Fibroblast of skin of back (primary cell): ENCODE results near the gene ORC1. TPM values are rescaled to one million over a fixed set of nuclear protein-coding genes. Genes with fewer than 3 reads are reported as not detected.

Source experiments
- DNase-seq: peaks from one replicate; pipeline ENCODE4 v3.0.0-alpha.2; 2013
- polyA plus RNA-seq, 2 experiments: library from polyadenylated mRNA; unstranded; fragments of 120-200 nt; gene quantifications; one replicate each; pipeline ENCODE4 v1.2.1, GENCODE V29; 2013; ENCODE audit not compliant: insufficient read length in 2 of 2

ORC1 gene
- 6.0 TPM for polyA plus RNA-seq (2013, experiment 1 of 2; ENCODE audit: insufficient read length)
- polyA plus RNA-seq (2013, experiment 2 of 2; ENCODE audit: insufficient read length) = 0.50 TPM

DNA sequence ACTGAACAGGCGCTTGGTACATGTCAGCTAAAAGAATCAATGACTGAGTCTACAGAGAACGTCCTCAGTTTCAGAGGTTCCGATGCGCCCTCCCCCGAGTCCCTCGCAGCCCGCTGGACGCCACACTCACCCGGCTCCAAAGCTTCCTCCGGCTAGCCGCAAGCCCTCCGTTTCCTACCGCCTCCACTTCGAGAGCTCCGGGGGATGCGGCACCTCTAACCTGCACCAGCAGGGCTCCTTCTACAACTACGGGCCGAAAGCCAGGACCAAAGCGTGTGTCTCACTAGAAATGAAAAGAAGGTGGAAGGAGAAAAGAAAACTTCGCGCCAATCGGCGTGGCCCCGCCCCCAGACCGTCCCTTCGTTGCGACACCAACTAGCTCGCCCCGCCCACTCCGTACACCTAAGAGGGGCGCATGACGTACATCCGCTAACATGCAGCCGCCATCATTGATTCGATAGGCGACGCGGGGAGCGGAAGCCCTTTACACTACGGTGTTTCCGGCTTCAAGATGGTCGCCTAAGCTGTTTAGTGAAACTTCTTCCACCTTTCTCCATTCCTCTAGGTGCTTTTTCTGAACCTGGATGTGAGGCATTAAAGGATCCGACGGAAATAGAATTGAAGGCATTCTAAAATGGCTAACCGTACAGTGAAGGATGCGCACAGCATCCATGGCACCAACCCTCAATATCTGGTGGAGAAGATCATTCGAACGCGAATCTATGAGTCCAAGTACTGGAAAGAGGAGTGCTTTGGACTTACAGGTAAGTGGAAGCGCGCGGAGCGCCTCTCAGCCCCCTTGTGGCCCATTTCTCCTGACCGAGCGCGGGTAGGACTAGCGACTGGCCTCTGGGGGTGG, at the start of gene ORC1, which contains the start of gene PRPF38A:
Gene ORC1, minus strand, starts transcription at position 308 of the 859 bp plus-strand sequence. CDS start 2,200 bp downstream, outside the sequence.
Gene PRPF38A, plus strand, starts transcription at position 487 of the 859 bp plus-strand sequence. Its CDS starts 148 bp downstream, at position 635.
- DNase-seq = peak; percentile 97

DNA sequence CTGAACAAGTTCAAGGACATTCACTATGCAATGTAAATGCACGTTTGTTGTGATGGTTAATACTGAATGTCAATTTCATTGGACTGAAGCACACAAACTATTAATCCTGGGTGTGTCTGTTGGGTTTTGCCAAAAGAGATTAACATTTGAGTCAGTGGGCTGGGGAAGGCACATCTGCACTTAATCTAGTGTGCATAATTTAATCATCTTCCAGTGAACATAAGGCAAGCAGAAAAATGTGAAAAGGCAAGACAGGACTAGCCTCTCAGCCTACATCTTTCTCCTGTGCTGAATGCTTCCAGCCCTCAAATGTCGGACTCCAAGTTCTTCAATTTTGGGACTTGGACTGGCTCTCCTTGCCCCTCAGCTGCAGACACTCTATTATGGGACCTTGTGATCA, 40.2 kb upstream of the ORC1 start:
- DNase-seq = no peak

DNA sequence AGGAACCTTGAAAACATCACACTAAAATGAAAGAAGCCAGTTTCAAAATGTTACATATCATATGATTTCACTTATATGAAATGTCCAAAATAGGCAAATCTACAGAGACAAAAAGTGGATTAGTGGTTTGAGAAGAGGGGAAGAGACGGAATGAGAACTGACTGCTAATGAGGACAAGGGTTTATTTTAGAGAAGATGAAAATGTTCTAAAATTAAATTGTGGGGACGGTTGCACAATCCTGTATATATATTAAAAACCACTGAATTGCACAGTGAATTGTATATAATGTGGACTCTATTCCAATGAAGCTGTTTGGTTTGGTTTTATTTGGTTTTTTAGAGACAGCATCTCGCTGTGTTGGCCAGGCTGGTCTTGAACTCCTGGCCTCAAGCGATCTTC, 35.8 kb upstream of the ORC1 start:
- no peak for DNase-seq

DNA sequence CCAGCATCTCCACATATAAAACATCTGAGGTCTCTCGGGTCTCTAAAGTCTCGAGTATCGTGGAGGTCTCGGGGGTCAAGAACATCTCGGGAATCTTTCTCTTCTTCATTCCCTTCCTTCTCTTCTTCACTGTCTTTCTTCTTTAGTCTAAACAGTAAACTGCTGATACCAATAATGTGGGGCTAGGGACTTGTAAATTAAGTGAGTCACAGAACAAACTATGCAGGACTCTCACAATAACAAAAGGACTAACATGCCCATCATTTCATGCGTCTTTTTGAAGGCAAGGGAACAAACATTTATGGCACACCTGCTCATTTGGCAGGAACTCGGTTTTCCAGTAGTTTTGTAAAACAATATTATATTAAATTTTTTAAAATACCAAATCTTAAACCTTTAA, 32.6 kb upstream of the ORC1 start:
- DNase-seq = no peak

DNA sequence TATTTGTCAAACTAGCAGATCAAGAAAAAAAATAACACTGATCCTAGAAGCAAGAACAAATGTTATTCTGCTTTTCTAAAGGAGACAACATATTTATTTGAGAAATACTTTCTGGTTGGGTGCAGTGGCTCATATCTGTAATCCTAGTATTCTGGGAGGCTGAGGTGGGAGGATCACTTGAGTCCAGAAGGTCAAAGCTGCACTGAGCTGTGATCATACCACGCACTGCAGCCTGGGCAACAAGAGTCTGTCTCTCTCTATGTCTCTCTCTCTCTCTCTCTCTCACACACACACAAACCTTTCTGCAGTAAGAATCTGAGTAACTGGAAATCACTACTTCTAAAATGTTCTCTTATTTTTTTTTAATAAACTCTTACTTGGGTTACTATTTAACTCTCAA, 31.4 kb upstream of the ORC1 start:
- DNase-seq = no peak

DNA sequence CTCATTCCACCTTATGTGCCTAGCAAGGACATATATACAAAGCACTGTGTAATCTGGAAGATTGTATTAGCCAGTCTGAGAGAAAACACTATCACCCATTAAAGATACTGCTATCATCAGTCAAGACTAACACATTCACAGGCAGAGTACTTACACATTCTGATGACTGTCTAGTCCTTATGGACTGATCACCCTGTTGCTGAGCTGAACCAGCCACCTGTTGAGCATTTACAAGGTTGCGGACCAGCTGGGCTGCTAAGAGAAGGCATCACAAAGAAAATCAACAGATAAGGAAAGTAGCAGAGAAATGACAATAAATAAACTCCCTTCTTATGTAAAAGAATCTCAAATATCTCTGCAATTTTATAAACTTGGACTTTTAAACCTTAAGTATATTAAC, 31.0 kb upstream of the ORC1 start:
- DNase-seq = no peak

DNA sequence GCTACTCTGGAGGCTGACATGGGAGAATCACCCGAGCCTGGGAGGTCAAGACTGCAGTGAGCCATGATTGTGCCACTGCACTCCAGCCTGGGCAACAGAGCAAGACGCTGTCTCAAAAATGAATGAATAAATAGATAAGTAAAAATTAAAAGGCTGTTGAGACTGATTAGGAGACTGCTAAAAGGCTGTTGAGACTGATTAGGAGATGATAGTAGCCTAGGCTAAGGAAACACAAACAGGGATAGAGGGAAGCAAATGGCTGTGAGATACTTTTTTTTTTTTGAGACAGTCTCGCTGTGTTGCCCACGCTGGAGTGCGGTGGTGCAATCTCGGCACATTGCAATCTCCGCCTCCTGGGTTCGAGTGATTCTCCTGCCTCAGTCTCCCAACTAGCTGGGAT, 28.6 kb upstream of the ORC1 start:
- DNase-seq = no peak

DNA sequence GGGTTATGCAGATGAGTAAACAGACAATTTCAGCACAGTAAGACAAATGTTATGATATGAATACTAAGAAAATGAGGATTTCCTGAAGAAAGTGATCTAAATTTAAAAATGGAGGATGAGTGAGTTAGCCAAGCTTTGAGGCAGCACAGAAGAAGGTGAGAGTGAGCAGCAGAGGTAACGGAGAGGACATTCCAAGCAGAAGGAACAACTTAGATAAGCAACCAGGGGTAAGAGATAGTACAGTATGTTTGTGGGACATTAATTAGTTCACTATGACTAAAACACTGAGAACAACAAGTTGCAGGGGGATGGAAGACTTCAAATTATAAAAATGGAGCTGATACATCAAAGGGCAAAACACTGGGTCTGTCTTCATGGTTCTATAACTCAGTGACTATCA, 22.9 kb upstream of the ORC1 start:
- no peak for DNase-seq

DNA sequence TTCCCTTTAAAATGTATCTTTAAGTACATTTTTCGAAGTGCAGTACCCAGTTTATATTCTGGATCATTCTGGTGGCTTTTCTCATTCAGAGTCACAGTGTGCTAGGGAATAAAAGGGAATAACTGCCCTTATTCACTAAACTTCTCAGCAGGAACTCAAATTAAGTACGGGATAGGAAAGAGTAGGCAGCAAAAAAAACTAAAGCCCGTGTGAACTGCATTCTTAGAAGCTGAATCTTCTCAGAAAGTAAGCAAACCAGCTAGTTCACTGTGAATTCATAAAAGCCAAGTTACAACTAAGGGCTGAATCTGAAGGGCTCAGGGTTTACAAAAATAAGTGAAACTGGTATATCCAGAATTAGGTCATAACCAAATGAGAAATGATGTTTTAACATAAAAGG, 22.1 kb upstream of the ORC1 start:
- DNase-seq = peak; percentile 72

DNA sequence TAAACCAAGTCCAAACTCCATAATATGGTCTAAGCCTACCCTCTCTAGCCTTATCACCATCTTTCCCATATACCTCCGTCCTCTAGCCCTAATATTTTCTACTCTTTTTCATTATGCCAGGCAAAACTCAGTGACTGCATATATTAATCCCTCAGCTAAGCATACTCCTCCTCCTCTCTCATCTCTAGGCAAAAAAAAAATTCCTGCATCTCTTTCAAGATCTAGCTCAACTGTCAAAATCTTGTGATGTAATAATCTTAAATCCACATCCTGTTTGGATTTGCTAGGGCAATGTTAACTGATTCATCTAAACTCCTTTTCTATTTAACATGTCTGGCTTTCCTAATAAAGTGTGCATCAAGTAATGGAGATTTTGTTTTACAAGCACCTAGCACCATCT, 20.6 kb upstream of the ORC1 start:
- DNase-seq = peak; percentile 3

DNA sequence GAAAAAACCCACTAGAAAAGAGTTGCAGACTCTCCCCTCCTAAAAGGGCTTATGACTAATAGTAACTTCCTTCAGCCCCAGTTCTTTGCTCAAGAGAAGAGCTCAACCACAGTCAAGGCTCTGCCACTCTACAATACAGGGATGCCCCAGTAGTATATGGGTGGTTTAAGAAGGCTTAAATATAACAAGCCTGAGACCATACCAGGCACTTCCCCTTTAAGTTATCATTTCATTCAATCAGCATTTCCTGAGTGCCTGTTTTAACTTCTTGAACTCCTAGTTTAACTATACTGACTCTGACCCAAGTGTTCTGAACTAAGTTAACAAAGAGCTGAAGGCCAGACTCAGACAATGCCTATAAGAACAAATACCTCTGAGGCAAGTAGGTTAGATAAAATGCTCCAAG, 20.0 kb upstream of the ORC1 start:
- peak; percentile 2 for DNase-seq

DNA sequence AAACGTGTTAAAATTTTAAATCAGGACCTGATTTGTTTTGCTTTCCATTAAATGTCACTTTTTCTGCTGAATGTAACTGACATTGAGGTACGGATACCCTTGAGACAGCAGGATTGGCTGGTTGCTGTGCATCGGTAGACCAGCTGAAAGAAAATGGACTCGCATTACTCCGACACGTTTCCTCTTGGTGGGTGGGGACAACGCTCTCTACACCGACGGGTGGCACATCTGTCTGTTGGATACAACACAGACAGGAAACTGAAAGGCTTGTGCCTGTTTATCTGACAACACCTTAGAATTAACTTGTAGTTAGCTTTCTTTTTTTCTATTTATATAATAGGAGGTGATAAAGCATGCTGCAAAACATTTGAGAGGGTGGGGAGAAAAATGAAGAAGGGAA, 19.5 kb upstream of the ORC1 start:
- DNase-seq = no peak

DNA sequence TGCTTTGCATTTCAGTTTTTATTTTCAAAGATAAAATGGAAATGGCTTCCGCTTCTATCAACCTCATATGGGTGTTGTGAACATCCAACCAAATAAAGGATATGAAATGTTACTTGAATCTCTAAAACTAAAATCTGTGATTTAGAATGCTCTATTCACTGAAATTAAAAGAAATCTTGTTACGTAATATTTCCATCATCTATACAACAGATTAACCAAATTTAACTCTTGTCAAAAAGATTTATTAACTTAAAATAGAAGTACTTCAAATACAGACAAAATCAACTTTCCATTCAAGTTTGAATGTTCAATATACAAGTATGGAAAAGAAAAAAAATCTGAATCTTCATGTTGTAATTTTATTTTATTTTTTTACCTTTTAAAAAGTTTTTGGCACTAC, 18.8 kb upstream of the ORC1 start:
- DNase-seq = no peak

DNA sequence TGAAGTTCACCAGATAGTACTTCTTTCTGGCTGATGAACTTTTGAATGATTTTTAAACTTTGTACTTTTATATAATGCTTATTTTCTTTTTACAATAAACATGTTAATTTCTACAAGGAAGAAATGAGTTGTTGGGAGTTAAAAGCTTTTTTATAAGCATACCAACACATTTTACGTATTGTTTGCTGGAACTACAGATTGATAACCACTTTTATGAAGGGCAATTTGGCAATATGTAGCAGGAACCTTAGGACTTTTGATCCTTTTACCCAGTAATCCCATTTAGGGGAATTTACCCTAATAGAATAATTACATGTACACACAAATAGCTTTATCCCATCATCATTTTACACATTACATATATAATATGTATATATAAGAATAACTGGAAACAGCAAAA, 16.5 kb upstream of the ORC1 start:
- no peak for DNase-seq

DNA sequence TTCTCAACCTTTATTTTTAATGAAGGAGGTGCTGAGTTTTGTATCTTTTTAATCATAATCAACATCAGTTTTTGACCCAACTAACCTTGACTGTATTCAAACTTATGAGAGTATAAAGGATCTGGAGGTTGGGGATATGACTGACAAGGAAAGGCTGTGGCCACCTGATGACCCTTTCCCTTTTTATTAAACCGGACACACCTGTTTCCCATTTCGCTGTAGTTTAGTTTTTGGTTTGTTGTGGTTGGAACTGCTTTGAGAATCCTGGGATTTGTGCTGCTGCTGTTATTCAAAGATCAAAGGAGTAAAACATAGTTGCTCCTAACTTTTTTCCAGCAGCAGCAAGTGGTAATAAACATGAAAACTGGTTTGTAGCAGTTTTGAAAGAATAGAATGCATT, 12.6 kb upstream of the ORC1 start:
- DNase-seq = no peak

DNA sequence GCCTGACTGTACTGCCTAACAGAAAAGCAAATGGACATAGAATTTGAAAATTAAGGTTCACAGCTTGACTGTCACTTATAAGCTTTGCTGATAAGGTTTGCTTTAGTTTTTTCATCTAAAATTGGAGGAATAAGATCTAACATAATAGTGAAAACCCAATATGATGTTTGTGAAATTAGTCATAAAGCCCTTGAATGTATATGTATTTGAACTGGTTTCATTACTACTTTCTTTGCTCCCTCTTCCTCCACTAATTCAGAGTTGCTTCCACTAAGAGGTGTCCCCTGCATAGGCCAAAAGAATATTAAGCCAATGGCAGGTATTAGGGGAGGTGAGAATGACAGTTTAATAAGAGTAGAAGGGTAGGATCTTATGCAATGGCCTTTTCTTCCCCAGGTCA, 10.7 kb upstream of the ORC1 start:
- no peak for DNase-seq

DNA sequence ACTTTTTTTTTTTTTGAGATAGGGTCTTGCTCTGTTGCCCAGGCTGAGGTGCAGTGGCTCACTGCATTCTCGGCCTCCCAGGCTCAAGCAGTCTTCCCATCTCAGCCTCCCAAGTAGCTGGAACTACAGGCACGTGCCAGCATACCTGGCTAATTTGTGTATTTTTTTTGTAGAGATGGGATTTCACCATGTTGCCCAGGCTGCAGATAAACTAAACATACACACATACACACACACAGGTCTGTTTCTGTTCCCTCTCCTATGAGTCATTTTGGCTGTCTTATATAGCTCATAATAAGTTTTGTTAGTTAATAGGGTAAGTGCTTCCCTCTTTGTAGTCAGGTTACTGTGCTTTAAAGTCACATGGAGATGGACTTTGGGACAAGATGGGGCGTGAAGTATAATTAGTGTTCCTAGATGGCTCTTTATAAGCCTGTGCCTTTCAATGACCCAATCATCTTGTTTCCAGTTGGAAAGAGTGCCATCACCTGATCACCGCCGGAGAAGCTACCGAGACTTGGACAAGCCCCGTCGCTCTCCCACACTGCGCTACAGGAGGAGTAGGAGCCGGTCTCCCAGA, 9.3 kb upstream of the ORC1 start:
- DNase-seq = no peak

DNA sequence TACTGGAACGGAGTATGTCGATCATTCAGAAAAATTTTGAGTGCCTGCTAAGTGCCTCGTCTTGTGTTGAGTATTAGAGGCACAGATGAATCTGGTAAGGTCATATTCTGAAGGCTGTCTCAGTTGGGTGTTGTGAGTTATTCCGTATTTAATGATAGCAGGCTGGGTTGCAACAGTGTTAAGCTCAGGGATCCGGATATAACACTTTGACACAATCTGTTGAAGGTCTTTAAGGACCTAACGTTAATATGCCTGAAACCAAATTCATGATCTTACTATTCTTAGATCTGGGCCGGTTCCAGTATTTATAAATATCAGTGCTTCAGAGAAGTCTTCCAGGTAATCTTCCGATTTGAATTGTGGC, 734 bp upstream of the ORC1 start:
- DNase-seq = no peak

DNA sequence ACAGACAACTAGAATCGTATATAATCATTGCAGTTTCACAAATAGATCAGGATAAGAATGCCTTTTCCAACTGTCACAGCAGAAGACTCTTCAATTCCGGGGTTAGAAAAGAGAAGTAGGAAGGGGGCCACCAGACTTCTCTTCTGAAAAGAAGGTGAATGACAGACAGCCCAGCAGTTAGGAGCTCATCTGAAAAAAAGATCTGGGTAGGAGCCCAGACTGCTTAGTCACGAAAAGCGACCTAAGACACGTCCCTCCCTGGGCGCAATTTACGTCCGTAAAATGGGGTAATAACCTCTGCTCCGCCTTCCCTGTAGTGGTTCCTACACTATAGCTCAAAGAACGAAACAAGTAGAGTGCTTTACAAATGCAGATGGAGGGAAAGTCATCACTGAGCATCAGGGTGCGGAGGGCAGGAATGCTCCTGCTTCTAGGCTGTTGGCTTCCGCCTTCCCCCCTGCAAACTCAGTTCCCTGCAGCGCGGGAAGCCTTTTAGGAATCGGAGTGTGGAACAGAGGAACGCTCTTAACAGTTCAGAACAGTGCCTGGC, 582 bp downstream of the ORC1 start:
- peak; percentile 75 for DNase-seq

DNA sequence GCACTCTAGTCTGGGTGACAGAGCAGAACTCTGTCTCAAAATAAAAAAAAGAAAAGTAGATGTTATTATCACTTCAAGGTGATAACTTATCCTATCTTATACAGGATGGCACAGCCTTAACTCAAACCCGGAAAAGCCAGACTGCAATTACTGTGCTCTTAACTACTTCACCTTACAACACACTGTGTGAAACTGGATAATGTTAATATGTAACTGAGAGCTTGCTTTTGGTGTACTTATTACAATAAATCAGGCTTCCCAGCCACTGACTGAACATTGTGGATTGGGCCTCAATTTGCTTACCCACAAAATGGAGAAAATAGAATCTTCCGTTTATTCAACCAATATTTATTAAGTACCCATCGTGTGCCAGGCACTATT, 1.4 kb downstream of the ORC1 start:
- DNase-seq = no peak

DNA sequence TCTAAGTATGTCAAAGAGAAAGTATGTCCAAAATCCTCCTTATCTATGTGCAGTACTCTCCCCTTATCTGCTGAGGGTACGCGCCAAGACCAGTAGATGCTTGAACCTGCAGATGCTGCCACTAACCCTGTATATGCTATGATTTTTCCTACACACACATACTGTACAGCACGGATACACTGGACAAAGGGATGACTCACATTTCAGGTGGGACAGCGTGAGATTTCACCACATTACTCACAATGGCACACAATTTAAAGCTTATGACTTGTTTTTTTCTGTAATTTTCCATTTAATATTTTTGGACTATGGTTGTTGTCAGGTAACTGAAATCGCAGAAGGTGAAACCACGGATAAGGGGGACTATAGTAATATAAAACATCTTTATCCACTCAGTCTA, 4.1 kb downstream of the ORC1 start:
- no peak for DNase-seq

DNA sequence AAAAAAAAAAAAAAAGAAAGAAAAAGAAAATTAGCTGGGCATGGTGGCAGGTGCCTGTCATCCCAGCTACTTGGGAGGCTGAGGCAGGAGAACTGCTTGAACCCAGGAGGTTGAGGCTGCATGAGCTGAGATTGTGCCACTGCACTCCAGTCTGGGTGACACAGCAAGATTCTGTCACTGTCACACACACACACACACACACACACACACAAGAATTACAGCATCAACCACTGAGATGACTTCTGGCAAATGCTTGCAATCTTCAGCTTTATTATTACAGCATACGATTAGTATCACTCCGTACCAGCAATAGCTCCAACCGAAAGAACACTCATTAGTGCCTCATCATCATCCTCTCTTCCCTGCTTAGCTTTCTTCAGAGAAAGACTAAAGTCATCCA, 4.6 kb downstream of the ORC1 start:
- no peak for DNase-seq

DNA sequence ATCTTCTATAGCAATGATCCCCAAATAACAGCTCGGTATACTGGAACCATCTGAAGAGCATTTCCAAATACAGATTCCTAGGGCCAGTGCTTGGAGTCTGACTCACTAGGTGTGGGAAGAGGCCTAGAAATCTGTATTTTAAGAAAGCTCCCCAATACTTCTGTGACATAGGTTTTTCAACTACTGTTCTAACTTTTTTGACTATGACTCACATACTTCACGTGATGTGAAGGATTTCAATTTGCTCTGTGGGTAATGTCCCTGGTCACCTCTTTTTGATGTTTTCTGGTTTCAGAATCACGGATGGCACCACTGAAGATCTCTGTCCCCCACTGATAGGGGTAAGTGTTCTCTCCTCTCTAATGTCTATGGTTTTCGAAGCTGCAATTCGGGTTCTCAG, 11.0 kb downstream of the ORC1 start:
- no peak for DNase-seq

DNA sequence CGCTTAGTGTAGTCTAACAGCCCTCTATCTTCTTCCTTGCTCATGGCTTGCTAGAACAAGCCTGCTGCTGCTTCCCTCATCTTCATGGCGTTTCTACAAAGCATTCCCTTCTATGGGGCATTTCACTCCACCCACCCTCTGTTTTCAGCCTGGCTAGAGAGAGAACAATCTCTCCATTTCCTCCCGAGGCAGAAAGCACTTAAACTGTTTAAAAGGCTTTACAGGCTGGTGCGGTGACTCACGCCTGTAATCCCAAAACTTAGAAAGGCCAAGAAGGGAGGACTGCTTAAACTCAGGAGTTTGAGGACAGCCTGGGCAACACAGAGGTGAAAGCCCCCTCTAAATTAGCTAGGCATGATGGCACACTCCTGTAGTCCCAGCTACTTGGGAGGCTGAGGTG, 17.8 kb downstream of the ORC1 start:
- no peak for DNase-seq
